OCI-LY7 (cell line): ENCODE results near the gene PHOSPHO2. TPM values are rescaled to one million over a fixed set of nuclear protein-coding genes. Genes with fewer than 3 reads are reported as not detected.

Source experiments
- BruUV-seq: library from RNA; stranded (reverse); fragments of 400-500 nt; replicated peaks from 2 replicates; lab custom pipeline; 2021; lab: Mats Ljungman, UMichigan
- CTCF ChIA-PET: fragments of 300-600 bp; sonication (Branson Sonifier 250); formaldehyde crosslinking; loops from one replicate; lab custom pipeline; 2022; ENCODE audit warnings: antibody characterized with exemption; ENCODE audit not compliant: unreplicated experiment; lab: Charles Lee
- POLR2A ChIA-PET: fragments of 300-600 bp; sonication (Branson Sonifier 250); formaldehyde crosslinking; loops from one replicate; lab custom pipeline; 2022; ENCODE audit warnings: antibody characterized with exemption; lab: Charles Lee
- DNase-seq: peaks from one replicate; pipeline ENCODE4 v3.0.0-alpha.2; 2015; ENCODE audit warnings: low spot score
- H2AFZ ChIP-seq: fragments of 200-600 bp; sonication (generic), shearing (Covaris generic); 2 replicates; pipeline ENCODE4 v1.6.1; 2014; ENCODE audit warnings: mild to moderate bottlenecking, antibody characterized with exemption, low read length, moderate library complexity
- H3K27ac ChIP-seq: fragments of 200-600 bp; sonication (generic); 2 replicates; pipeline ENCODE4 v1.5.1; 2014; ENCODE audit warnings: mixed run types, low read depth, mild to moderate bottlenecking, moderate library complexity, low read length, inconsistent platforms; ENCODE audit not compliant: poor library complexity, severe bottlenecking
- H3K36me3 ChIP-seq: fragments of 200-600 bp; sonication (generic); 2 replicates; pipeline ENCODE4 v1.6.1; 2014; ENCODE audit warnings: mild to moderate bottlenecking, antibody characterized with exemption, low read length, moderate library complexity, mixed read lengths; ENCODE audit not compliant: insufficient read depth
- H3K4me1 ChIP-seq: fragments of 200-600 bp; sonication (generic); 2 replicates; pipeline ENCODE4 v1.5.1; 2014; ENCODE audit warnings: mild to moderate bottlenecking, low read length; ENCODE audit not compliant: insufficient read depth, poor library complexity, severe bottlenecking
- H3K4me2 ChIP-seq: fragments of 200-600 bp; sonication (generic); 2 replicates; pipeline ENCODE4 v1.6.1; 2014; ENCODE audit warnings: mild to moderate bottlenecking, low read length
- H3K4me3 ChIP-seq: fragments of 200-600 bp; sonication (generic); 2 replicates; pipeline ENCODE4 v1.5.1; 2014; ENCODE audit warnings: mild to moderate bottlenecking, low read depth, low read length; ENCODE audit not compliant: poor library complexity, severe bottlenecking
- H3K79me2 ChIP-seq: fragments of 200-600 bp; sonication (generic); 2 replicates; pipeline ENCODE4 v1.6.1; 2016; ENCODE audit warnings: low read depth, mild to moderate bottlenecking, low read length, moderate library complexity, mixed read lengths; ENCODE audit not compliant: insufficient read depth
- H3K9me2 ChIP-seq: fragments of 200-600 bp; sonication (generic); 2 replicates; pipeline ENCODE4 v1.6.1; 2016; ENCODE audit warnings: mild to moderate bottlenecking, low read length, mixed read lengths; ENCODE audit not compliant: insufficient read depth
- H3K9me3 ChIP-seq: fragments of 200-600 bp; sonication (generic); 2 replicates; pipeline ENCODE4 v1.6.1; 2014; ENCODE audit warnings: mild to moderate bottlenecking, mixed run types, low read length, mixed read lengths
- H4K20me1 ChIP-seq: fragments of 200-600 bp; sonication (generic); 2 replicates; pipeline ENCODE4 v1.6.1; 2014; ENCODE audit warnings: mild to moderate bottlenecking, antibody characterized with exemption, low read length, moderate library complexity, mixed read lengths; ENCODE audit not compliant: insufficient read depth
- CTCF ChIP-seq: fragments of 200-600 bp; sonication (generic); conservative IDR thresholded peaks from 2 replicates; pipeline ENCODE4 v1.5.1; 2014; ENCODE audit warnings: mild to moderate bottlenecking, antibody characterized with exemption, low read length, moderate library complexity, mixed read lengths
- EZH2phosphoT487 ChIP-seq: fragments of 200-600 bp; sonication (generic); IDR thresholded peaks from 2 replicates; pipeline ENCODE4 v1.6.1; 2018; ENCODE audit warnings: low read depth, borderline replicate concordance, mild to moderate bottlenecking, mixed run types, antibody characterized with exemption, low read length, moderate library complexity, mixed read lengths
- intact Hi-C: fragments of 100-400 bp; cut with micrococcal nuclease; formaldehyde crosslinking; loops from one replicate; pipeline ENCODE4 v1.10.0; 2022; ENCODE audit not compliant: unreplicated experiment
- total RNA-seq, 2 experiments: library from RNA; depleted of rRNA in 1 of 2; stranded (reverse); fragments of >200 nt in 1 of 2; shearing (Covaris generic) in 1 of 2; gene quantifications; 2 replicates each; pipeline ENCODE4 v1.2.3, GENCODE V29; 2014 to 2022

Gene PHOSPHO2
- total RNA-seq, 2 experiments from 2014 or later: 2.8 to 2.9 TPM

DNA sequence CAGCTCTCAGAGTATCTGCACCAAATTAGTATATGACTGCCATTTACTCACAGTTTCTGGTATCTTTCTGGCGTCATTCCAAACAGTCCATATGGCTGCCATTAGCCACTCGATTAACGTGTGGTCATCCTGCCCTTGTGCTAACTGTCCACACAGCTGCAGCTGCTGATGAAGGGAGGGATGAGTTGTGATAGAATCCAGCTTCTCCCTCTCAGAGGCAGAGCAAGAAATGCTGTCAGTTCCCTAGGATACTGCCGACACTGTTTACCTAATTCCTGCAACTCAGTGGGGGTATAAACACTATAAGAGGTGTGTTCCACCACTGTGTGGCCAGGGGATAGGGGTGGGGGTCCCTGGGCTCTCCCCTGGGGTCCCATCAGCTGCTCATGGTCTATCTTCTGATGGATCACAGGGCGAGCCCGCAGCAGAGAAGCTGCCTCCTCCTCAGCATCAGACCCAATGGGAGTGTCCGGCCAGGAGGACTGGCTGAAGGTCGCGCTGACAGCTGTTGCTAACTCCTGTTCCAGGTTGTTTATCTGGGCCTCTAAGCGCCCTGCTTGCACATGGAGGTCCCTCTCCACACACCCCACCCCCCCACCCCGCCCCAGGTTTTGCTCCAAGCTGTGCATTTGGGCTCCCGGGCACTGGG is 22.1 kb downstream of the PHOSPHO2 start:
- Histone ChIP-seq H3K36me3 (no peaks in the 10 kb centered on the region), H3K79me2 (no peaks in the 10 kb centered on the region), H2AFZ (no peak overlapping the region), H3K4me1 (no peaks in the 10 kb centered on the region), H3K4me2 (no peak overlapping the region), H3K9me3 (peaks cover 10% of the 10 kb centered on the region), H3K27ac (no peak overlapping the region), H4K20me1 (no peaks in the 10 kb centered on the region), H3K4me3 (no peak overlapping the region), H3K9me2 (no peaks in the 10 kb centered on the region)
- no peak for TF ChIP-seq EZH2phosphoT487
- TF ChIP-seq CTCF: no peak
- CTCF ChIA-PET: no interaction called here
- DNase-seq: no peak
- POLR2A ChIA-PET: interaction anchor here (0.8 kb wide), 1 partner anchor 19 kb away, joined by 3 read pairs; no protein-coding TSS in a partner anchor
- BruUV-seq: no TSS peak
- intact Hi-C loops: no loop called here

DNA sequence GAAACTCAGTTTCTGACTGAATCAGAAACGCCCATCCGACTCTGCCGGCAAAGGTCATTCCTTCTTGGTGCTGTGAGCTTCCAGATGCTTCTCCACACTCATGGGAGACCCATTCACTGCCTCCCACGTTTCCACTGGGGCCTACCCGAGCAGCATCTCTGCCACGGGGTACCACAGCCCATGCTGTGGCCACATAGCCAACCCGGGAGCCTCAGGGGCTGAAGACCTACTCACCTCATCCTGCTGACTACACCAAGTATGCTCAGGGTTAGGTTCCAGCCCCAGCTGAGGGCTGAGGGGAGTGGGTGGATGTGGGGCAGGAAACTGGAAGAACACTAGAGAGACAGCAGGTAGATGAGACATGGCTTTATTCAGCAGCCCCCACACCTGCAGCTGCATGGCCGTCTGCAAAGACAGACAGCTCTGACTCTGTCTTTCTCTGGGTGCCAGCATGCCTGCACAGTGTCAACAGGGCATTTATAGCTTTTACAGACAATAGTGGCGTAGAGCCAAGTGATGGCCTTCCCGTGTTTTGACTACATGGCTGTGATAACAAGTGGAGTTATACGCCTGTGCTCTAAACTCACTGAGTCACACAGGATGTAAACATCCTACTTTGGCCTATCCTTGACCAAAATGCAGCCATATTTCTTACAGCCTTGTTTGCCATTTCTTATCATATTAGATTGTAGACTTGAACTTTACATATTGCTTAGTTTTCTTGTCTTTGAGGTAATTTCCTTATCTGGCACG is 22.8 kb downstream of the PHOSPHO2 start:
- CTCF ChIA-PET: no interaction called here
- no peaks in the 10 kb centered on the region for H4K20me1 ChIP-seq
- H3K9me2 ChIP-seq: no peaks in the 10 kb centered on the region
- POLR2A ChIA-PET: no interaction called here
- no peak overlapping the region for H3K4me3 ChIP-seq
- no peaks in the 10 kb centered on the region for H3K79me2 ChIP-seq
- no peaks in the 10 kb centered on the region for H3K36me3 ChIP-seq
- no peaks in the 10 kb centered on the region for H3K4me1 ChIP-seq
- TF ChIP-seq CTCF: no peak
- no peak for TF ChIP-seq EZH2phosphoT487
- no peak overlapping the region for H3K4me2 ChIP-seq
- H2AFZ ChIP-seq: no peak overlapping the region
- no peak overlapping the region for H3K27ac ChIP-seq
- BruUV-seq: no TSS peak
- DNase-seq: no peak
- intact Hi-C loops: no loop called here
- peaks cover 3% of the 10 kb centered on the region; the same call in 1 of the 2 replicates for H3K9me3 ChIP-seq

GRCh38 chr2:169717691-169718063 is 23.4 kb downstream of the PHOSPHO2 start:
- Histone ChIP-seq H3K4me1 (no peaks in the 10 kb centered on the region), H3K36me3 (no peaks in the 10 kb centered on the region), H3K79me2 (no peaks in the 10 kb centered on the region), H3K9me3 (no peaks in the 10 kb centered on the region), H4K20me1 (no peaks in the 10 kb centered on the region), H3K4me3 (no peak overlapping the region), H3K27ac (no peak overlapping the region), H3K9me2 (no peaks in the 10 kb centered on the region), H3K4me2 (no peak overlapping the region), H2AFZ (no peak overlapping the region)
- intact Hi-C loops: no loop called here
- no TSS peak for BruUV-seq
- CTCF ChIA-PET: no interaction called here
- TF ChIP-seq EZH2phosphoT487 (no peak), CTCF (no peak)
- POLR2A ChIA-PET: no interaction called here
- DNase-seq: no peak
